Suprapubic skin (tissue), 4 donors: ENCODE results near the gene MYO16. TPM values are rescaled to one million over a fixed set of nuclear protein-coding genes. Genes with fewer than 3 reads are reported as not detected.

Experiments
- DNase-seq, 2 donors: peaks; one replicate each; pipeline ENCODE4 v3.0.0-alpha.2; 2019; ENCODE audit warnings: low spot score in 2 of 2
- H3K27ac ChIP-seq: fragments of 200-600 bp; sonication (generic); one replicate; pipeline ENCODE4 v1.5.1; 2019
- H3K27me3 ChIP-seq: fragments of 200-600 bp; sonication (generic); one replicate; pipeline ENCODE4 v1.5.1; 2019
- H3K36me3 ChIP-seq: fragments of 200-600 bp; sonication (generic); one replicate; pipeline ENCODE4 v1.5.1; 2019
- H3K4me1 ChIP-seq: fragments of 200-600 bp; sonication (generic); one replicate; pipeline ENCODE4 v1.5.1; 2019
- H3K4me3 ChIP-seq: fragments of 200-600 bp; sonication (generic); one replicate; pipeline ENCODE4 v1.5.1; 2019; ENCODE audit warnings: mild to moderate bottlenecking
- H3K9me3 ChIP-seq: fragments of 200-600 bp; sonication (generic); one replicate; pipeline ENCODE4 v1.5.1; 2019
- CTCF ChIP-seq, 2 donors: fragments of 200-600 bp in 1 of 2; fragments of 450-650 bp in 1 of 2; sonication (generic) in 1 of 2; IDR thresholded peaks; one replicate each; pipeline ENCODE4 v1.5.1; 2016 to 2019; ENCODE audit warnings: antibody characterized with exemption in 2 of 2, mild to moderate bottlenecking in 1 of 2, moderate library complexity in 1 of 2
- EP300 ChIP-seq: sonication (generic); formaldehyde crosslinking; IDR thresholded peaks from one replicate; pipeline ENCODE4 v1.6.1; 2017; ENCODE audit warnings: antibody characterized with exemption
- POLR2A ChIP-seq, 2 donors: fragments of 450-650 bp; IDR thresholded peaks; one replicate each; pipeline ENCODE4 v1.6.1; 2017; ENCODE audit warnings: antibody characterized with exemption in 2 of 2, mild to moderate bottlenecking in 2 of 2, moderate library complexity in 2 of 2
- POLR2AphosphoS5 ChIP-seq, 3 donors: sonication (generic); formaldehyde crosslinking; IDR thresholded peaks; one replicate each; pipeline ENCODE4 v1.6.1; 2017; ENCODE audit warnings: antibody characterized with exemption in 3 of 3
- WGBS: methylation state at CpG from one replicate; pipeline ENCODE4 v1.1.5; 2018; 5-methylcytosine and 5-hydroxymethylcytosine counted together
- total RNA-seq, 4 donors: library from RNA; depleted of rRNA; stranded (reverse); fragments of >200 nt; gene quantifications; one replicate each; pipeline ENCODE4 v1.1.0, GENCODE V29; 2016

Gene MYO16
- total RNA-seq, 4 donors from 2014 or later, result 0.08 to 0.98 (median 0.25) TPM

GRCh38 chr13:108682714-108683113 is 53.3 kb downstream of the MYO16 start:
- no peak for DNase-seq
- Histone ChIP-seq H3K4me3 (no peak overlapping the region), H3K27ac (no peak overlapping the region), H3K9me3 (no peaks in the 10 kb centered on the region), H3K36me3 (no peaks in the 10 kb centered on the region), H3K4me1 (no peaks in the 10 kb centered on the region), H3K27me3 (no peaks in the 10 kb centered on the region)
- TF ChIP-seq POLR2AphosphoS5 (IDR thresholded peaks at IDR 0.05), result no peak
- TF ChIP-seq POLR2A (IDR thresholded peaks at IDR 0.05), result no peak
- no peak for TF ChIP-seq CTCF (IDR thresholded peaks at IDR 0.05)
- TF ChIP-seq EP300, result no peak
- WGBS, result 86% methylated on average over 4 of the region's 4 CpGs

GRCh38 chr13:108686027-108686426 is 56.6 kb downstream of the MYO16 start:
- Histone ChIP-seq H3K4me1 (no peaks in the 10 kb centered on the region), H3K9me3 (no peaks in the 10 kb centered on the region), H3K27me3 (no peaks in the 10 kb centered on the region), H3K27ac (no peak overlapping the region), H3K36me3 (no peaks in the 10 kb centered on the region), H3K4me3 (no peak overlapping the region)
- no peak for DNase-seq
- TF ChIP-seq POLR2A (IDR thresholded peaks at IDR 0.05) (no peak), EP300 (no peak), POLR2AphosphoS5 (IDR thresholded peaks at IDR 0.05) (no peak), CTCF (IDR thresholded peaks at IDR 0.05) (no peak)
- WGBS, result 89% methylated on average over 5 of the region's 5 CpGs

GRCh38 chr13:108690726-108691125 is 61.3 kb downstream of the MYO16 start:
- H3K4me1 ChIP-seq, result no peaks in the 10 kb centered on the region
- no peak overlapping the region for H3K27ac ChIP-seq
- no peaks in the 10 kb centered on the region for H3K9me3 ChIP-seq
- H3K36me3 ChIP-seq, result no peaks in the 10 kb centered on the region
- no peaks in the 10 kb centered on the region for H3K27me3 ChIP-seq
- no peak for TF ChIP-seq CTCF (IDR thresholded peaks at IDR 0.05)
- TF ChIP-seq POLR2A (IDR thresholded peaks at IDR 0.05), result no peak
- no peak for TF ChIP-seq EP300
- no peak for TF ChIP-seq POLR2AphosphoS5 (IDR thresholded peaks at IDR 0.05)
- H3K4me3 ChIP-seq, result no peak overlapping the region
- DNase-seq, result no peak
- 74% methylated on average over 1 of the region's 1 CpG for WGBS

- no peaks in the 10 kb centered on the region for H3K36me3 ChIP-seq
- peaks cover 14% of the 10 kb centered on the region for H3K9me3 ChIP-seq
- H3K27ac ChIP-seq, result no peak overlapping the region
- TF ChIP-seq EP300 (no peak), POLR2AphosphoS5 (IDR thresholded peaks at IDR 0.05) (no peak), CTCF (IDR thresholded peaks at IDR 0.05) (no peak), POLR2A (IDR thresholded peaks at IDR 0.05) (no peak)
- no peak overlapping the region for H3K4me3 ChIP-seq
- H3K27me3 ChIP-seq, result no peaks in the 10 kb centered on the region
- no peak for DNase-seq
- H3K4me1 ChIP-seq, result no peaks in the 10 kb centered on the region
- 40% methylated on average over 9 of the region's 9 CpGs for WGBS
Observed at GRCh38 chr13:108700422-108701170, 71.2 kb downstream of the MYO16 start.

GRCh38 chr13:108702171-108702570 is 72.8 kb downstream of the MYO16 start:
- Histone ChIP-seq H3K27ac (no peak overlapping the region), H3K4me3 (no peak overlapping the region), H3K4me1 (no peaks in the 10 kb centered on the region), H3K36me3 (no peaks in the 10 kb centered on the region), H3K9me3 (peaks cover 14% of the 10 kb centered on the region), H3K27me3 (no peaks in the 10 kb centered on the region)
- no peak for DNase-seq
- TF ChIP-seq POLR2A (IDR thresholded peaks at IDR 0.05) (no peak), CTCF (IDR thresholded peaks at IDR 0.05) (no peak), POLR2AphosphoS5 (IDR thresholded peaks at IDR 0.05) (no peak), EP300 (no peak)
